GM18499 (cell line): ENCODE measurements around the gene CASP6.
"Not testable (repeated sequence)": the region's sequence is repeated elsewhere in the genome, so short reads cannot be mapped to it uniquely, and the experiment has no call there.

Experiments used
- ATAC-seq: cut with Tn5 transposase; IDR thresholded peaks from one replicate; pipeline ENCODE4 v1.9.1; 2021; ENCODE audit warnings: moderate number of reproducible peaks; ENCODE audit not compliant: insufficient read depth, unreplicated experiment

Gene CASP6

DNA sequence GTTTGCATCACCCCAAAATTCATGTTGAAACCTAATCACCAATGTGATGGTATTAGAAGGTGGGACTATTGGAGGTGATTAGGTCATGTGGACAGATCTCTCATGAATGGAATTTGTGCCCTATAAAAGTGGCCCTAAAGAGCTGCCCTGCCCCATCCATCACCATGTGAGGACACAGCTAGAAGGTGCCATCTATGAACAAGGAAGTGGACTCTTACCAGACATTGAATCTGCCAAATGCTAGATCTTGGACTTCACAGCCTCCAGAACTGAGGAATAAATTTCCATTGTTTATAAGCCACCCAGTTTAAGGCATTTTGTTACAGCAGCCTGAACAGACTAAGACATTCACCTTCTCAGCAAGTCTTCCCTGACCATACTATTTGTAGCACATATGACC is 19.1 kb upstream of the CASP6 start:
- no peak for ATAC-seq

DNA sequence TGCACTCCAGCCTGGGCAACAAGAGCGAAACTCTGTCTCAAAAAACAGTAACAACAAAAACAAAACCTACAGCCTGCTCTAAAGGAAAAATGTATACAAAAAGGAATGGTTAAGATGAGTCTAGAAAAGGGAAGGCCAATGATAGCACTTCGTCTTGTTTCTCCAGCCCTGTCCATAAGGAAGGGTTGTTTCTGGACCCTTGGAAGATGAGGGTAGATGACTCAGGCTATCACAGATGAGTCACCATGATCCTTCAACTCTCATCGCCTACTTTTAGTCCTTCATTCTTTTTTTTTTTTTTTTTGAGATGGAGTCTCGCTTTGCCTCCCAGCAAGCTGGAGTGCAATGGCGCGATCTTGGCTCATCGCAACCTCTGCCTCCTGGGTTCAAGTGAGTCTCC is 17.8 kb upstream of the CASP6 start:
- ATAC-seq = no peak

DNA sequence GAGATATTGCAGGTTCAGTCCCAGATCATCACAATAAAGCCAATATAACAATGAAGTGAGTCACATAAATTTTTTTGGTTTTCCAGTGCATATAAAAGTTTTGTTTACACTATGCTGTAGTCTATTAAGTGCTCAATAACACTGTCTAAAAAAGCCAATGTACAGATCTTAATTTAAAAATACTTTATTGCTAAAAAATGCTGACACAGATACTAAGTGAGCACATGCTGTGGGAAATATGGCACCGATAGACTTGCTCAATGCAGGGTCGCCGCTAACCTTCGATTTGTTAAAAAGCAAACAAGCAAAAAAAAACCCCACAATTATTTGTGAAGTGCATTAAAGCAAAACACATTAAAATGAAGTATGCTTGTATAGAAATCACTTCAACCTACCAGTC is 16.4 kb upstream of the CASP6 start:
- no peak for ATAC-seq

DNA sequence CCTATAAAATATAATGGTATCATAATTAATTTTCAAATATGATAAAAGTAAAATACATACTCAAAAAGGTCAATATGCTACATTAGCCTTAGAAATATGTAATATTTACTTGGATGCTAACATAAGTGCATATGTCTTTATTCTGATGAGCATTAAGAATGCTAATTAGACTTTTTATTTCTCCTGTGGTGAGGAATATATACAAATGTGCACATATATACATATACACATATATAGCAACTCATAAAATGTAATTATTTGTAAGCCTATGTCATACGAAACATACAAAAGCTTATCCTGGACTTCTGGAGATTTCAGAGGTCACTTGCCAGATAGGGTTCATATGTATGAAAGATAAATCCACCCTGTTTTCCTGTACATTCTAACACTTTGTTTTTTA is 15.5 kb upstream of the CASP6 start:
- ATAC-seq = no peak

DNA sequence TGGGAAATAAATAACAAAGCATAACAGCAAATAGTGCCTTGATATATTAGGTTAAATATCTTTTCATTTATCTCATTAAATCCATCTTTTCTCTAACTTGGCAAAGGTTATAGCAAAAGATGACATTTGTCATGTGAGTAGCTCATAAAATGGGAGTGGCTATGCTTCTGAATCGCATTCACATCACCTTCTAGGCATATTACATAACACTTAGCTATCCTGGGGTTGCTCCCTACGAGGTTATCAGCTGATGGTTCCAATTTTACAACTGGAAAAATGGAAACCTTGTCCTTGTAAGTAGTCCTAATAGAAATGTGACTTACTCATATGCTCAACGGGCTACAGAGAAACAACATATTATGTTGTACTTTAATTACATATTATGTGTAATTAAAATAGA is 10.3 kb upstream of the CASP6 start:
- ATAC-seq = no peak

DNA sequence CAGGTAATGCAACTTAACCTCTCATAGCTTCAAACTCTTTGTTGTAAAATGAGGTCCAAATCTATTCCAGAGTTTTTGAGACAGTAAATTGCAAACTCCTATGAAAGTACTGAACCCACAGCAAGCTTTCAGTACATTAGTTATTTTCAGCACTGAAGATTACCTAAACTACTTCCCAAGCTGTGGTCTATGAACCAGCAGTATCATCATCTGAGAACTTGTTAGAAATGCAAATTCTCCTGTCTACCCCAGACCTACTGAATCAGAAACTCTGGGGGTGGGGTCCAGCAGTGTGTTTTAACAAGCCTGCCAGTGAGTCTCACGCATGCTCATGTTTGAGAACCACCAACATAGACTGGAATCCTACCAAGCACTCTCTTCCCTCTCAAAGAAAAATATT is 5.7 kb upstream of the CASP6 start:
- peak; percentile 90 for ATAC-seq

DNA sequence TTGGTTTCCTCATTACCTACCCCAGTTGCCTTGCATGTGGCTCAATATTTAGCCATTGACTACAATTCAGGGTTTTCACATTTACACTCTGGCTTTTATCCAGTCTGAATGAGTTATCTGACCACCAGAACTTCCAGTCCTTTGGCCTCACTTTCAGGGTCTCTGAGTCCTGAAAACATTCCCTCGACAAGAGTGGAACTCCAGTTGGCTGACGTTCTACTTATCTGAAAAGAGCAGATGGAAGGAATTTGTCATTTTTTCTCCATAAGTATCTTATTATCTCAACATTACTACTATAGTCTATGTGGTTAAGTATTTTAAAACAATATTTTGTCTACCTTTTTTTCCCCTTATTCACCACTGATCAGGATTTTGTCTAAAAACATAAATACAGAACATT is 5.2 kb upstream of the CASP6 start:
- no peak for ATAC-seq

DNA sequence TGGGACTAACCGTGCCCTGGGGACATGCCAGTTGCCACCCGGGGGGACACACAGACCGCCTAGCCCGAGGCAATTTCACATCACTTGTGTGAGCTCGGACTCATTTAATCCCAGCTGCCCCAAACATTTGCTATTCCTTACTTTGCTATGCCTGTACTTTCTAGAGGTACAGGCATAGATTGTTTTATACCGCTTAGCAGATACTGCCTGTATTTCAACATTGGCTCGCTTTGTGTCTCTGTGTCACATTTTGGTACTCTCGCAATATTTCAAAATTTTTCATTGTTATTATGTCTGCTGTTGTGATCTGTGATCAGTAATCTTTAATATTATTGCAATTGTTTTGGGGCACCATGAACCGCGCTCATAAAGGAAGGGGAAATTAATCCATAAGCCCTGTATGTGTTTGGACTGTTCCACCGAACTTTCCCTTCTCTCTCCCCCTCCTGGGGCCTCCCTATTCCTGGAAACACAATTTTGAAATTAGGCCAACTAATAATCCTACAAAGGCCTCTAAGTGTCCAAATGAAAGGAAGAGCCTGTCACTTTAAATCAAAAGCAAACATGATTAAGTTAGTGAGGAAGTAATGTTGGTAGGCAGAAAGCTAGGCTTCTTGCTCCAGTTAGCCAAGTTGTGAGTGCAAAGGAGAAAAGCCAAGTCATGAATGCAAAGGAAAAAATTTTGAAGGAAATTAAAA is 568 bp upstream of the CASP6 start:
- ATAC-seq = no peak

DNA sequence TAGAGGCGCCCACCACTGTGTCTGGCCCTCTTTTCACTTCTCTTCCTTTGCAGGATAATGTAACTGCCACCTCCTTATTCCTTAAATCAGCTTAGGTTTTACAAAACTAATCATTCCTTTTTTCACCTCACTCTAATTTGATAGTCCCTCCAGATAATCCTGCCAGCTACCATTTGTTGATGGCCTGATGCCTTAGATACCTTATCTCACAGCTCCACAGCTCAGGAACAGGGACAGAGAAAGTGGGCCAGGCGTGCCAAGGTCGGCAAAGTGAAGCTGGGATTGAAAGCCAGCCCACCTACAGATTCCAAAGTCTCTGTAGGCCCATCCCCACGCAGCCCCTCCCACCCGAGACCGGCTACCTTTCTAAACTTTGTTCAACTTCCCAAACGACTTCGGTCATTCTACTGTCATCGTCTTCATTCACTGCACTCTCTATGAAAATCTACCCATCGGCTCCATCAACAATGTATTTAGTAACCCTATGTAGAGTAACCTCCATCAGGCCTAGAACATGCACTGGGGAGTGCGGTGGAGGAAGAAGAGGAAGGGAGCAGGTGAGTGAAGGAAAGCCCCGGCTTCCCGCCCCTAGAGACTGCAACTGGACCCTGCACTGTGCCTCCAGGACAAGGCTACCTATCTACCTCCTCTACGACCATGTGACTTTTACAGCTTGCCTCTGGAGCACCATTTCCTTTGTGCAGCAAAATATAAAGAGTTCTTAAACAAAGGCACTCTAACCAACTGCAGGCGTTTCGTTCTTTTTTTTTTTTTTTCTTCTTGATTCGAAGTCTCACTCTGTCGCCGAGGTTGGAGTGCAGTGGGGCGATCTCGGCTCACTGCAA is 1.5 kb downstream of the CASP6 start:
- ATAC-seq = no peak

DNA sequence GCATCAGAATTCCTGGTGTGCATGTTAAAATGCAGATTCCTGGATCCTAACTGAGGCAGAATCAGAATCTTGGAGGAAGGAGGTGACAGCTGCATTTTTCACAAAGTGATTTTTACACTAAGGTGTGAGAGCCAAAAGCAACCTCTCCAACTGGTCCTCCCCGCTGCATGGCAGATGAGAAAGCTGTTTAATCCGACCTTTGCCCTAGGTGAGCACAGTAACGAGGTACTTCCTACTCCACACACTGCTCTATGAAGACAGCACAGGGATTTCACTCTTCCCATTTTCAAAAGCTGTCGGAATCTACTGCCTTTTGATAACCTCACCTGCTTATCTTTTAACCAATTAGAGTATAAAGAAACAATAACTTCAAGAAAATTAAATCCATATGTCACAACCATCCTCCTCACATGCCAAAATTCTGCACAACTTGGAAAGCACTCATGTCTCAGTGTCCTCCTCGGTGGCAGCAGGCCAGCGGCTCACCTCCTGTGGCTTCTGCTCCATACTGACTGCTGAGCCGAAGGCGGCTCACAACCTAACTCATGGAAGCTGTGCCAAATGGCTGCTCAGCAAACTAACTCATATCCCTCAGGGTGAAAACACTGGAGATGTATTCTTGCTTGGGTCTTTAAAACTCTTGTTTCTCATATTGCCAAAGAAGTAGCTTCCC is 3.6 kb downstream of the CASP6 start:
- ATAC-seq = no peak

DNA sequence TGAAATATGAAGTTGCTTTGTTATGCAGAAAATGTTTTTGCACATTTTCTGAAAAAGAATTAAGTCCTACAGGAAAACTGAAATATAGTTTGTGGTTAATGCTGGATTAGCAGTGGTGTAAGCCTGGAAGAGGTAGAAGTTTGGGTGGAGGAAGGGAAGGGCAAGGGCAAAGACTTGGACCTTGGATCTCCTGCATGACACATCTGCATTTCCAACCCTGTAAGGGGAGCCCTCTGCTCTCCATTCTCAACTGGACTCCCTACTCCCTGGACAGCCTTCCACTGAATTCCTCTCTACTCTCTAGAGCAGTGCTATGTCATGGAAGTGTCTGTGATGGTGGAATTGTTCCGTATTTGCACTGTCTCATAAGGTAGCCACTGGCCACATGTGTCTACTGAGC is 4.6 kb downstream of the CASP6 start:
- ATAC-seq = no peak

DNA sequence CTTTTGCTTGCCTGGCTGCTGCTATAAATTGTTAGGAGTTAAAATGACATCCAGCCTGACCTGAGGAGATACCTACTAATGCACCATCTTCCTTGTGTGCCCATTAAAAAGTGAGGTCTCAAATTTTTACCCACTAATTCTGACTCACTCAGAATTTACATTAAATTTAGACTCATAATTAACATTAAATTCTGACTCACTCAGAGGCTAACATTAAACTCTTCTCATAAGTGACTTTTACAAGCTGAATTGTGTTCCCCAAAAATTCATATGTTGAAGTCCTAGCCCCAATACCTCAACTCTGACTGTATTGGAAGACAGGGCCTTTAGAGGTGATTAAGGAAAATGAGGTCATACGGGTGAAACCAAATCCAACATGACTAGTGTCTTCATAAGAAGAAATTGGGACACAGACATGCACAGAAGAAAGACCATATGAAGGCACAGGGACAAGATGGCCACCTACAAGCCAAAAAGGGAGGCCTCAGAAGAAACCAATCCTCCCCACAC is 11.8 kb downstream of the CASP6 start:
- ATAC-seq = no peak

DNA sequence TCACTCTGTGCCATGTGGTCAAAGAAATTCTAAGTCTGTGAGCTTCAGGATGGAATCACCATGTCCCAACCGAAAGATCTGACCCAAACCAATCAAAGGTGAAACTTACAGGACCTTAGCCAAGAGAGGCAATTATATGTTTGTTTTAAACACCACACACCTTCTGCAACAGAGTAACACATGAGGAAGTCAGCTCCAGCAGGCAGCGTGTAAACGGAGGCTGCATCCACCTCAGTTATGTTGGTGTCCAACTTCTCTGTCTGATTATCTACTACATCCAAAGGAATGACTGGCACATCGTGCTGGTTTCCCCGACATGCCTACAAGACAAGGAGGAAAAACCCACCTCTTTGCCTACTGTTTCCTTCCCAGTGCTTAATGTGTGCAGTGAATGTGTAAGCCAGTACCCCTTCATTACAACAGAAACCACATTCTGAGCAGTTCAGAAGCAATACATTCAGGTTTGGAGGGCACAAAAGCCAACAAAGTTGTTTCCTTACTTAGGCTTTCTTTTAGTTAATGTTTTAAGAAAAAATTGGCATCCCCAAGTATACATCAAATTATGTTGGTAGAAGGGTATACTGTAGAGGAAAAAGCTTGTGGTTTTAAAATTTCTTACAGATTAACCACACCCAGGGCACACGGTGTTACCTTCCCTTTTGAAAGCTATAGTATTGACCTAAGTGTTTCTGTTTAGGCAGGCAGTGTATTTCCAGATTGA is 12.4 kb downstream of the CASP6 start:
- peak; percentile 84 for ATAC-seq

DNA sequence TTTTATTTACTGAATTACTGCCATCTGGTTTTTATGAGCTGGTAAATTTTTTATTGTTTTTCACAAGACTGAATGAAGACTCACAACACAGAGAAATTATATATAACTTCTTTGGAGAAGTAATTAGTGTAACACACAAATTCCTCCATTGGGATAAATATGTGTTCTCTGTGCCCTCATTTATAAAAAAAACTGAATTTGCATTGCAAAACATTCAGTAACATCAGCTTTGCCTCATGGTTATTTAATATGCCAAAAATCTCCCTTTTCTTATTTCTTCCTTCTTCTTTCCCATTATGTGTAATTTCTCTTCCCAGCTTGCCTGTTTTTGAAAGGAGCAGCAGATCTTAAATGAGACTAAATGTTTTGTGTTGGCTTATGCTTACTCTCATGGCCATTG is 18.5 kb downstream of the CASP6 start:
- no peak for ATAC-seq

DNA sequence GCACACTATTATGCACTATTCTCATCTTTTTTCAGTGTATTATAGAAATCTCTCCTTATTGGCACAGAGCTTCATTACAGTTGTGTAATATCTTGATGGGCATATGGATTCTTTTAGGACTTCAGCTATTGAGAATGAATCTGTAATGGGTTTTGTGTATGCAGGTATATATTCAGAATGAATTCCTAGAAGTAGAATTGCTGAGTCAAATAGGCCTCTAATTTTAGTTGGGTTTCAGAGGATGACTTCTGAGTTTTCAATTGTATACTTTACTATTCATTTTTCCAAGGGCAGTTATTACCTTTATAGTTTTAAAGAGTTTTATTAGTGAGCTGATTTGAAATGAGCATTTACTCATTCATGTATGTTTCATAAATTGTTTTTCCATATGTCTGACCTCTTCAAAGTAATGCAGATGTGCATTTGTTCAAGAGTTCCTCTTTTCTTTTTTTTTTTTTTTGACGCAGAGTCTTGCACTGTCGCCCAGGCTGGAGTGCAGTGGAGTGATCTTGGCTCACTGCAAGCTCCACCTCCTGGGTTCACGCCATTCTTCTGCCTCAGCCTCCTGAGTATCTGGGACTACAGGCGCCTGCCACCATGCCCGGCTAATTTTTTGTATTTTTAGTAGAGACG is 19.5 kb downstream of the CASP6 start:
- ATAC-seq = no peak

DNA sequence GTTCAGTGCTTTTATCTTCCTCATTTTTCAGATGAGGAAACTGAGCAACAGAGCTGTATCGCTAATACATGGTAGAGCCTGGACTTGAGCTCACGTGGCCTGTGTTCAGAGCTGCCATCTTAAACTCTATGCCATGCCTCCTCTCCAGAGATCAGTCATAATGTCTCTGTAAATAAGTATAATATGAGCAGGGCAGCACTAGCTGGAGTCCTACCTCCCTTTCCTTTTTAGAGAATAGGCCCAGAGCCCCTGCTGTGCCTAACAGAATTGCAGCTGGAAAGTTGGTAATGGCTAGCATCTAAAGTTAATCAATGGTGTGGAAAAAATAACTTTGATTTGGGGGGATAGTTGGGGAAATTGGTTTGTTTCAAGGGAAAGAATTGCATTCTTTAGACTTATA is 20.4 kb downstream of the CASP6 start:
- no peak for ATAC-seq

DNA sequence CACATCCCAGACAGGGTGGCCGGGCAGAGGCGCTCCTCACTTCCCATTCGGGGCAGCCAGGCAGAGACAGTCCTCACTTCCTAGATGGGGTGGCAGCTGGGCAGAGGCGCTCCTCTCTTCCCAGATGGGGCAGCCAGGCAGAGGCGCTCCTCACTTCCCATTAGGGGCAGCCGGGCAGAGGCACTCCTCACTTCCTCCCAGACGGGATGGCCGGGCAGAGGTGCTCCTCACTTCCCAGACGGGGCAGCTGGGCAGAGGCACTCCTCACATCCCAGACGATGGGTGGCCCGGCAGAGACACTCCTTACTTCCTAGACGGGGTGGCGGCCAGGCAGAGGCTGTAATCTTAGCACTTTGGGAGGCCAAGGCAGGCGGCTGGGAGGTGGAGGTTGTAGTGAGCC is 24.3 kb downstream of the CASP6 start:
- ATAC-seq = not testable (repeated sequence)

DNA sequence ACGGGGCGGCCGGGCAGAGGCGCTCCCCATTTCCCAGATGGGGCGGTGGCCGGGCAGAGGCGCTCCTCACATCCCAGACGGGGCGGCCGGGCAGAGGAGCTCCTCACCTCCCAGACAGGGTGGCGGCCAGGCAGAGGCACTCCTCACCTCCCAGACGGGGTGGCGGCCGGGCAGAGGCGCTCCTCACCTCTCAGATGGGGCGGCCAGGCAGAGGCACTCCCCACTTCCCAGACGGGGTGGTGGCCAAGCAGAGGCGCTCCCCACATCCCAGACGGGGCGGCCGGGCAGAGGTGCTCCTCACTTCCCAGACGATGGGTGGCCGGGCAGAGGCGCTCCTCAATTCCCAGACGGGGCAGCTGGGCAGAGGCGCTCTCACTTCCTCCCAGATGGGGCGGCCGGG is 24.8 kb downstream of the CASP6 start:
- not testable (repeated sequence) for ATAC-seq

DNA sequence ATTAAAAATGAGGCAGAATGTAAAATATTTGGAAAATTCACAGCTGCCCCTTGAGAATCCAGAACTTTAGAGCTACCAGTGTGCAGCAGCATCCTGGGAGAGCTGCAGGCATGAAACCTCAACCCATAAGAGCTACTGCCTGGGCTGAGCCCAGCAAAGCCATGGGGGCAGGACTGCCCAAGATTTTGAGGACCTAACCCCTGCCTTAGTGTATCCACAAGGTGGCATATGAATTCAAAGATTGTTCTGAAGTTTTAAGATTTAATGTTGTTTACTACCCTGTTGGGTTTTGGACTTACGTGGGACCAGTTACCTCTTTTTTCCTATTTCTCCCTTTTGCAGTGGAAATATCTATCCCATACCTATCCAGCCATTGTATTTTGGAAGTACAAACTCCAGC is 26.4 kb downstream of the CASP6 start:
- ATAC-seq = no peak

DNA sequence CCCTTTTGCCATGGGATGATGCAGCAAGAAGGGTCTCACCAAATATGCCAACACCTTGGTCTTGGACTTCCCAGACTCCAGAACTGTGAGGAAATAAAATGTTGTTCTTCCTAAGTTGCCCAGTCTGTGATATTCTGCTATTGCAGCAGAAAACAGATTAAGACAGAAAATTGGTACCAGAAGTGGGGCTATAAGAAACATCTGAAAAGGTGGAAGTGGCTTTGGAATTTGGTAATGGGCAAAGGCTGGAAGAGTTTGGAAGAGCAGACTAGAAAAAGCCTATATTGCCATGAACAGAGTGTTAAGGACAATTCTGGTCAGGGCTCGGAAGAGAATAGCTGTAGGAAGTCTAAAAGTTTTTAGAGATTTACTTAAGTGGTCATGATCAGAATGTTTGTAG is 27.4 kb downstream of the CASP6 start:
- ATAC-seq = no peak
